GM12878 (cell line): ENCODE results near the gene VTN. TPM values are rescaled to one million over a fixed set of nuclear protein-coding genes. Genes with fewer than 3 reads are reported as not detected.

ENCODE experiments used
- ASH2L ChIP-seq: fragments of 300-600, 200-600 bp; sonication (generic); IDR thresholded peaks from 2 replicates; pipeline ENCODE4 v1.6.1; 2017; ENCODE audit warnings: low read depth, mild to moderate bottlenecking, borderline replicate concordance
- BACH1 ChIP-seq: fragments of 450-650 bp; IDR thresholded peaks from 2 replicates; pipeline ENCODE4 v1.6.1; 2017; ENCODE audit warnings: mild to moderate bottlenecking, borderline replicate concordance
- BRCA1 ChIP-seq: IDR thresholded peaks from 2 replicates; pipeline ENCODE4 v1.6.1; 2011; ENCODE audit warnings: low read depth, low read length, improper control_type of control experiment
- CBX3 ChIP-seq: fragments of 200-600 bp; sonication (generic); IDR thresholded peaks from 2 replicates; pipeline ENCODE4 v1.6.1; 2016; ENCODE audit warnings: low read depth, borderline replicate concordance
- CBX5 ChIP-seq: sonication (generic); IDR thresholded peaks from 2 replicates; pipeline ENCODE4 v1.6.1; 2016; ENCODE audit warnings: low read depth, moderate library complexity, mild to moderate bottlenecking, inconsistent platforms
- CEBPZ ChIP-seq: fragments of 150-350 bp; IDR thresholded peaks from 2 replicates; pipeline ENCODE4 v1.6.1; 2016; ENCODE audit warnings: low read depth, low read length
- CREB1 ChIP-seq: IDR thresholded peaks from 2 replicates; pipeline ENCODE4 v1.6.1; 2012; ENCODE audit warnings: low read depth, mild to moderate bottlenecking, inconsistent platforms
- FOXK2 ChIP-seq: fragments of 450-650 bp; IDR thresholded peaks from 2 replicates; pipeline ENCODE4 v1.6.1; 2017; ENCODE audit warnings: mild to moderate bottlenecking, moderate library complexity
- JUNB ChIP-seq: IDR thresholded peaks from 2 replicates; pipeline ENCODE4 v1.6.1; 2016; ENCODE audit warnings: antibody characterized with exemption, mild to moderate bottlenecking
- MEF2B ChIP-seq: fragments of 450-650 bp; IDR thresholded peaks from 2 replicates; pipeline ENCODE4 v1.6.1; 2018; ENCODE audit warnings: mild to moderate bottlenecking, moderate library complexity; ENCODE audit not compliant: partially characterized antibody, poor library complexity, severe bottlenecking
- NR2C1 ChIP-seq: fragments of 450-650 bp; IDR thresholded peaks from 2 replicates; pipeline ENCODE4 v1.6.1; 2017; ENCODE audit warnings: antibody characterized with exemption, mild to moderate bottlenecking, moderate library complexity
- RB1 ChIP-seq: fragments of 450-650 bp; formaldehyde crosslinking; IDR thresholded peaks from 2 replicates; pipeline ENCODE4 v1.6.1; 2017; ENCODE audit warnings: mild to moderate bottlenecking, borderline replicate concordance
- STAT1 ChIP-seq: fragments of 450-650 bp; conservative IDR thresholded peaks from 2 replicates; pipeline ENCODE4 v1.6.1; 2014; ENCODE audit warnings: antibody characterized with exemption, mild to moderate bottlenecking
- TCF7 ChIP-seq: IDR thresholded peaks from 2 replicates; pipeline ENCODE4 v1.6.1; 2014; ENCODE audit warnings: antibody characterized with exemption, borderline replicate concordance
- ZBED1 ChIP-seq: IDR thresholded peaks from 2 replicates; pipeline ENCODE4 v1.6.1; 2016; ENCODE audit warnings: borderline replicate concordance
- ZNF217 ChIP-seq: fragments of 450-650 bp; IDR thresholded peaks from 2 replicates; pipeline ENCODE4 v1.6.1; 2017; ENCODE audit warnings: antibody characterized with exemption, mild to moderate bottlenecking
- ZNF274 ChIP-seq: IDR thresholded peaks from one replicate; pipeline ENCODE4 v1.8.0; 2011; ENCODE audit not compliant: insufficient read length, insufficient read depth
- ZNF384 ChIP-seq: IDR thresholded peaks from 2 replicates; pipeline ENCODE4 v1.6.1; 2012; ENCODE audit warnings: low read depth, mild to moderate bottlenecking, low read length, improper control_type of control experiment, borderline replicate concordance
- ZNF622 ChIP-seq: fragments of 450-650 bp; IDR thresholded peaks from 2 replicates; pipeline ENCODE4 v1.6.1; 2017; ENCODE audit warnings: mild to moderate bottlenecking, inconsistent platforms
- ZNF687 ChIP-seq: fragments of 450-650 bp; IDR thresholded peaks from 2 replicates; pipeline ENCODE4 v1.6.1; 2017; ENCODE audit warnings: mild to moderate bottlenecking, moderate library complexity
- ZSCAN29 ChIP-seq: fragments of 450-650 bp; IDR thresholded peaks from 2 replicates; pipeline ENCODE4 v1.6.1; 2017; ENCODE audit warnings: mild to moderate bottlenecking, moderate library complexity
- polyA plus RNA-seq, 11 experiments: library from polyadenylated mRNA; depleted of rRNA in 4 of 11; unstranded in 6 of 11; stranded (reverse) in 5 of 11; fragments of >200 nt; fragmentation: Nextera tagmentation in 4 of 11; fragmentation: Illumina TruSeq in 1 of 11; extraction: Ambion mirVana in 4 of 11; extraction: Trizol in 1 of 11; gene quantifications; 1 replicate in 1 of 11; 2 replicates in 10 of 11; pipeline versions ENCODE4 v1.2.1 to v1.2.3, GENCODE V29; 2011 to 2016; ENCODE audit warnings: inconsistent platforms in 2 of 11, missing spikeins in 2 of 11, low read depth in 1 of 11
- total RNA-seq, 4 experiments: library from RNA; depleted of rRNA in 3 of 4; stranded (reverse); fragments of >200 nt in 3 of 4; fragmentation: Illumina TruSeq in 1 of 4; extraction: Trizol in 1 of 4; gene quantifications; 2 replicates each; pipeline versions ENCODE4 v1.2.1 to v1.2.3, GENCODE V29; 2013 to 2021
- TF ChIP-seq, protein P1 (sequence below): fragments of 450-650 bp; IDR thresholded peaks from 2 replicates; pipeline ENCODE4 v1.6.1; 2014; ENCODE audit warnings: mild to moderate bottlenecking
- TF ChIP-seq, protein P2 (sequence below): IDR thresholded peaks from 2 replicates; pipeline ENCODE4 v1.6.1; 2012; ENCODE audit warnings: low read depth, low read length, improper control_type of control experiment

The VTN gene
- total and polyA plus RNA-seq, 10 of the 15 experiments (the other 5 are each of a cell fraction or from before 2014, with no cell fraction given), result 0.04 to 1.3 (median 0.13) TPM; not detected in 5

DNA sequence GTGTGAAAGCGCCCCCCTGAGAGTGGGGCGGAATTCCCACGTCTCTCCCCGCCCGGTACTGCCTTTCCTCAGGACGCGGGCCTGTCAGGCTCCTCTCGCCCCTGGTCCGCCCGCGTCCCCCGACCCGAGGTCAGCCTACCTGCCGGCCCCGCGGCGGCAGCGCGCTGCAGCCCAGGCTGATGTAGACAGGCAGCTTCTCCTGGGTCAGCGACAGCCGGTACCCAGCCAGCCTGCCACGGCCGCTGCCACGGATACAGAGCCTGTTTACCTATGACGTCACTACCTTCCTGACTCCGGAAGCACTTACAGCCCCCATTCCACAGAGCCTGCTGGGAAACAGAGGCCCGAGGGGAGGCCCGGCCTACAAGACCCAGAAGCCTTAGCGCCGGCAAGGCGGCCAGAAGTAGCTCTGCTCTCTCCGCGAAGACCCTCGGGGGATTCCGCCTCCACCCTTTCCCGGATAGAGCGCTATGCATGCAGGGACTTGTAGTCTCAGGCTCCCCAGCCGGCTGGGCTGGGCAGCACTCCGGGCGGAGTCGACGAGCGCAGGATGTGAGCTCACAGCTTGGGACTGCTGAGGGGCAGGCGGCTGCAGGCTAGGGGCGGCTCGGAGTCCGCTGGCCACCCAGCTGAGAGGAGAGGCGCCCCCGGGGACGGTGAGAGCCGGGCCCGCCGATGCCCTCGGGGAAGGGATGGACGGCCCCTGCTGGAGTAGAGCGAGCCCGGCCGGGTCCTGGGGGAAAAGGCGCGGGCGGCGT, 34.7 kb downstream of the VTN start, which contains the start of the genes IFT20 and TNFAIP1 (continued):
- TF ChIP-seq, protein P1, sequence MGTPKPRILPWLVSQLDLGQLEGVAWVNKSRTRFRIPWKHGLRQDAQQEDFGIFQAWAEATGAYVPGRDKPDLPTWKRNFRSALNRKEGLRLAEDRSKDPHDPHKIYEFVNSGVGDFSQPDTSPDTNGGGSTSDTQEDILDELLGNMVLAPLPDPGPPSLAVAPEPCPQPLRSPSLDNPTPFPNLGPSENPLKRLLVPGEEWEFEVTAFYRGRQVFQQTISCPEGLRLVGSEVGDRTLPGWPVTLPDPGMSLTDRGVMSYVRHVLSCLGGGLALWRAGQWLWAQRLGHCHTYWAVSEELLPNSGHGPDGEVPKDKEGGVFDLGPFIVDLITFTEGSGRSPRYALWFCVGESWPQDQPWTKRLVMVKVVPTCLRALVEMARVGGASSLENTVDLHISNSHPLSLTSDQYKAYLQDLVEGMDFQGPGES, result peak; percentile 6; the same call in 1 of the 2 replicates
- no peak for TF ChIP-seq ZNF384
- TF ChIP-seq RB1, result no peak; the same call in 1 of the 2 replicates
- peak; percentile 100 for TF ChIP-seq NR2C1
- no peak for TF ChIP-seq TCF7
- peak; percentile 76 for TF ChIP-seq MEF2B
- no peak for TF ChIP-seq ZNF217
- peak; percentile 97 for TF ChIP-seq CREB1
- TF ChIP-seq ZSCAN29, result no peak
- TF ChIP-seq ZNF622, result no peak
- TF ChIP-seq JUNB, result peak; percentile 42
- no peak for TF ChIP-seq ZNF687
- TF ChIP-seq CBX5, result no peak
- TF ChIP-seq CEBPZ, result no peak
- no peak for TF ChIP-seq ZNF274
- no peak; the same call in 1 of the 2 replicates for TF ChIP-seq BACH1
- peak; percentile 95 for TF ChIP-seq FOXK2
- TF ChIP-seq, protein P2, sequence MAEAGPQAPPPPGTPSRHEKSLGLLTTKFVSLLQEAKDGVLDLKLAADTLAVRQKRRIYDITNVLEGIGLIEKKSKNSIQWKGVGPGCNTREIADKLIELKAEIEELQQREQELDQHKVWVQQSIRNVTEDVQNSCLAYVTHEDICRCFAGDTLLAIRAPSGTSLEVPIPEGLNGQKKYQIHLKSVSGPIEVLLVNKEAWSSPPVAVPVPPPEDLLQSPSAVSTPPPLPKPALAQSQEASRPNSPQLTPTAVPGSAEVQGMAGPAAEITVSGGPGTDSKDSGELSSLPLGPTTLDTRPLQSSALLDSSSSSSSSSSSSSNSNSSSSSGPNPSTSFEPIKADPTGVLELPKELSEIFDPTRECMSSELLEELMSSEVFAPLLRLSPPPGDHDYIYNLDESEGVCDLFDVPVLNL, result peak; percentile 65; the same call in 1 of the 2 replicates
- peak; percentile 58; the same call in 1 of the 2 replicates for TF ChIP-seq BRCA1
- no peak for TF ChIP-seq STAT1
- TF ChIP-seq ZBED1, result no peak
- TF ChIP-seq CBX3, result no peak
- TF ChIP-seq ASH2L, result no peak
